T-helper 2 cell (primary cell): Measurements from ENCODE around the gene APOL3.
A peak's percentile ranks its signal among the peaks of the same experiment; 100 is the strongest.
"Not testable (repeated sequence)": the region's sequence is repeated elsewhere in the genome, so short reads cannot be mapped to it uniquely, and the experiment has no call there.

Experiments
- DNase-seq, 5 experiments: peaks; one replicate each; pipeline versions ENCODE4 v3.0.0 to v3.0.0-alpha.2; 2012 to 2022

Gene APOL3

GRCh38 chr22:36156515-36157419 is 3.8 kb downstream of the APOL3 start:
- peak; percentile 29 to 73 (median 68) for DNase-seq

GRCh38 chr22:36156119-36156514 is 4.4 kb downstream of the APOL3 start:
- DNase-seq = no peak

- DNase-seq = no peak
These were observed 4.9 kb downstream of the APOL3 start for GRCh38 chr22:36155702-36156101.

- no peak for DNase-seq
These were observed 6.1 kb downstream of the APOL3 start for GRCh38 chr22:36154423-36154945.

- DNase-seq = no peak
These were observed 6.8 kb downstream of the APOL3 start for GRCh38 chr22:36153501-36154422.

GRCh38 chr22:36152821-36153220 is 7.7 kb downstream of the APOL3 start:
- DNase-seq = not testable (repeated sequence)

GRCh38 chr22:36152088-36152487 is 8.5 kb downstream of the APOL3 start:
- no peak for DNase-seq

- DNase-seq = no peak
These were observed 9.5 kb downstream of the APOL3 start for GRCh38 chr22:36151006-36151595.

- no peak for DNase-seq
These were observed 11.1 kb downstream of the APOL3 start for GRCh38 chr22:36149441-36149840.

GRCh38 chr22:36148411-36148810 is 12.1 kb downstream of the APOL3 start:
- DNase-seq = no peak

- DNase-seq = no peak
These were observed 13.3 kb downstream of the APOL3 start for GRCh38 chr22:36147196-36147791.

- no peak for DNase-seq
These were observed 14.7 kb downstream of the APOL3 start for GRCh38 chr22:36145881-36146280.

GRCh38 chr22:36144886-36145541 is 15.5 kb downstream of the APOL3 start:
- DNase-seq = peak in 1 of 5 experiments; percentile 36

- no peak for DNase-seq
These were observed 16.6 kb downstream of the APOL3 start for GRCh38 chr22:36143956-36144355.

GRCh38 chr22:36143066-36143815 is 17.3 kb downstream of the APOL3 start:
- no peak for DNase-seq

- no peak for DNase-seq
These were observed 19.1 kb downstream of the APOL3 start for GRCh38 chr22:36141481-36141880.

- DNase-seq = not testable (repeated sequence)
These were observed 21.8 kb downstream of the APOL3 start for GRCh38 chr22:36138709-36139108.

- no peak for DNase-seq
These were observed 23.6 kb downstream of the APOL3 start for GRCh38 chr22:36136988-36137387.

GRCh38 chr22:36136475-36136874 is 24.1 kb downstream of the APOL3 start:
- DNase-seq = no peak

- no peak for DNase-seq
These were observed 25.1 kb downstream of the APOL3 start for GRCh38 chr22:36135306-36135980.
